GM23338 (cell line): Measurements from ENCODE around the gene CFAP74. TPM values are rescaled to one million over a fixed set of nuclear protein-coding genes. Genes with fewer than 3 reads are reported as not detected.

Experiments used
- ATAC-seq: fragments of 200-7000 bp; cut with Tn5 transposase; 3 replicates; pipeline ENCODE4 v1.9.1; 2020
- DNase-seq: peaks from one replicate; pipeline ENCODE4 v3.0.0-alpha.2; 2015; ENCODE audit warnings: low spot score
- H2AFZ ChIP-seq: fragments of 200-600 bp; sonication (generic); 2 replicates; pipeline ENCODE4 v1.8.0; 2016; ENCODE audit warnings: antibody characterized with exemption, mild to moderate bottlenecking, moderate library complexity
- H3F3A ChIP-seq: fragments of 200-600 bp; sonication (generic); replicated peaks from 2 replicates; pipeline ENCODE4 v1.8.0; 2017; ENCODE audit warnings: antibody characterized with exemption, mixed run types, low read depth
- H3K27ac ChIP-seq: fragments of 200-600 bp; sonication (generic); 2 replicates; pipeline ENCODE4 v1.6.1; 2016; ENCODE audit warnings: low read depth
- H3K27me3 ChIP-seq: fragments of 200-600 bp; sonication (generic); 2 replicates; pipeline ENCODE4 v1.8.0; 2016; ENCODE audit warnings: mild to moderate bottlenecking, mixed run types, moderate library complexity; ENCODE audit not compliant: insufficient read depth
- H3K36me3 ChIP-seq: fragments of 200-600 bp; sonication (generic); 2 replicates; pipeline ENCODE4 v1.8.0; 2016; ENCODE audit warnings: mild to moderate bottlenecking; ENCODE audit not compliant: insufficient read depth
- H3K4me1 ChIP-seq: fragments of 200-600 bp; sonication (generic); 2 replicates; pipeline ENCODE4 v1.8.0; 2016; ENCODE audit warnings: mild to moderate bottlenecking, moderate library complexity; ENCODE audit not compliant: insufficient read depth
- H3K4me2 ChIP-seq: fragments of 200-600 bp; sonication (generic); 2 replicates; pipeline ENCODE4 v1.7.1; 2017; ENCODE audit warnings: mixed run types
- H3K4me3 ChIP-seq: fragments of 200-600 bp; sonication (generic); 2 replicates; pipeline ENCODE4 v1.6.1; 2016; ENCODE audit warnings: mixed run types
- H3K79me2 ChIP-seq: fragments of 200-600 bp; sonication (generic); replicated peaks from 2 replicates; pipeline ENCODE4 v1.8.0; 2017; ENCODE audit warnings: mild to moderate bottlenecking; ENCODE audit not compliant: insufficient read depth
- H3K9me2 ChIP-seq: fragments of 200-600 bp; sonication (generic); 2 replicates; pipeline ENCODE4 v1.8.0; 2017; ENCODE audit not compliant: insufficient read depth
- H4K20me1 ChIP-seq: fragments of 200-600 bp; sonication (generic); replicated peaks from 2 replicates; pipeline ENCODE4 v1.8.0; 2017; ENCODE audit warnings: mild to moderate bottlenecking; ENCODE audit not compliant: insufficient read depth
- H3K27ac Mint-ChIP-seq: 2 replicates; pipeline ENCODE4 v1.8.0; 2020; ENCODE audit warnings: inconsistent platforms, mild to moderate bottlenecking, moderate library complexity, mixed read lengths
- H3K27me3 Mint-ChIP-seq: 3 replicates; pipeline ENCODE4 v1.8.0; 2022; ENCODE audit warnings: low read depth, mild to moderate bottlenecking, moderate library complexity, mixed read lengths, inconsistent platforms; ENCODE audit not compliant: insufficient read depth, poor library complexity
- H3K36me3 Mint-ChIP-seq: 3 replicates; pipeline ENCODE4 v1.8.0; 2021; ENCODE audit warnings: low read depth, mild to moderate bottlenecking, inconsistent platforms, moderate library complexity, mixed read lengths
- H3K4me1 Mint-ChIP-seq: 3 replicates; pipeline ENCODE4 v1.8.0; 2020; ENCODE audit warnings: mild to moderate bottlenecking, inconsistent platforms, mixed read lengths
- H3K4me3 Mint-ChIP-seq: 3 replicates; pipeline ENCODE4 v1.8.0; 2021; ENCODE audit warnings: moderate library complexity, mild to moderate bottlenecking, inconsistent platforms, mixed read lengths
- H3K9me3 Mint-ChIP-seq: 3 replicates; pipeline ENCODE4 v1.8.0; 2020; ENCODE audit warnings: moderate library complexity, mild to moderate bottlenecking, inconsistent platforms, mixed read lengths
- CREB1 ChIP-seq: fragments of 250-450 bp; sonication (Bioruptor Pico); IDR thresholded peaks from 2 replicates; pipeline ENCODE4 v1.5.0; 2020; ENCODE audit warnings: low read depth, mild to moderate bottlenecking, moderate library complexity
- EZH2phosphoT487 ChIP-seq: fragments of 200-600 bp; sonication (generic); IDR thresholded peaks from one replicate; pipeline ENCODE4 v1.8.1; 2018; ENCODE audit warnings: antibody characterized with exemption; ENCODE audit not compliant: unreplicated experiment
- polyA plus RNA-seq: library from polyadenylated mRNA; unstranded; fragments of >200 nt; fragmentation: Nextera tagmentation; extraction: Ambion mirVana; gene quantifications from 2 replicates; pipeline ENCODE4 v1.2.1, GENCODE V29; 2016
- total RNA-seq: library from RNA; depleted of rRNA; stranded (reverse); fragments of >200 nt; shearing (Covaris generic); gene quantifications from 2 replicates; pipeline ENCODE4 v1.2.3, GENCODE V29; 2014
- TF ChIP-seq, protein P1 (sequence below): IDR thresholded peaks from 2 replicates; pipeline ENCODE4 v1.6.1; 2016; ENCODE audit warnings: antibody characterized with exemption
- TF ChIP-seq, protein P2 (sequence below): fragments of 250-450 bp; sonication (Bioruptor Pico); IDR thresholded peaks from 2 replicates; pipeline ENCODE4 v1.5.0; 2020; ENCODE audit warnings: mild to moderate bottlenecking, moderate library complexity
- TF ChIP-seq, protein P3 (sequence below): IDR thresholded peaks from one replicate; pipeline ENCODE4 v1.6.1; 2018; ENCODE audit warnings: antibody characterized with exemption; ENCODE audit not compliant: unreplicated experiment

The CFAP74 gene
- total and polyA plus RNA-seq, 2 experiments from 2014 or later = 0.21 TPM; not detected in 1

DNA sequence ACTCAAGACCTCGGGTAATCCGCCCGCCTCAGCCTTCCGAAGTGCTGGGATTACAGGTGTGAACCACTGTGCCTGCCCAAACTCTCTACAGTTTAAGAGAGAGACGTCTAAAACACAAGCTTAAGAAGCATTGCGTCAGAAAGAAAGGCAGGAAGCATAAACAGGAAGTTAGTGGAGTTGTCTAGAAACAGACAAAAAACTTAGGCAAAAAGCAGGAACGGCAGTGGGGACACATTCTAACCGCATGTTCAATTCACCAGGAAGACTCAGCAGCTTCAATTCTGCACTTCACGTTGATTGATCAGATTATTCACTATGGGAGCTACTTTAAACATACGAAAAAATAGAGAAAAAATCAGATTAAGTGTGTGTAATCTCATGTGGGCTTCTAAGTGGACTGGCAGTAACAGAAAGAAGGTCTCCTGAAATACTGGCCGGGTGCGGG lies 7.4 kb downstream of the CFAP74 start (continued):
- TF ChIP-seq, protein P1, sequence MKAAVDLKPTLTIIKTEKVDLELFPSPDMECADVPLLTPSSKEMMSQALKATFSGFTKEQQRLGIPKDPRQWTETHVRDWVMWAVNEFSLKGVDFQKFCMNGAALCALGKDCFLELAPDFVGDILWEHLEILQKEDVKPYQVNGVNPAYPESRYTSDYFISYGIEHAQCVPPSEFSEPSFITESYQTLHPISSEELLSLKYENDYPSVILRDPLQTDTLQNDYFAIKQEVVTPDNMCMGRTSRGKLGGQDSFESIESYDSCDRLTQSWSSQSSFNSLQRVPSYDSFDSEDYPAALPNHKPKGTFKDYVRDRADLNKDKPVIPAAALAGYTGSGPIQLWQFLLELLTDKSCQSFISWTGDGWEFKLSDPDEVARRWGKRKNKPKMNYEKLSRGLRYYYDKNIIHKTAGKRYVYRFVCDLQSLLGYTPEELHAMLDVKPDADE = no peak
- TF ChIP-seq EZH2phosphoT487 = no peak
- TF ChIP-seq CREB1 = no peak
- TF ChIP-seq, protein P2, sequence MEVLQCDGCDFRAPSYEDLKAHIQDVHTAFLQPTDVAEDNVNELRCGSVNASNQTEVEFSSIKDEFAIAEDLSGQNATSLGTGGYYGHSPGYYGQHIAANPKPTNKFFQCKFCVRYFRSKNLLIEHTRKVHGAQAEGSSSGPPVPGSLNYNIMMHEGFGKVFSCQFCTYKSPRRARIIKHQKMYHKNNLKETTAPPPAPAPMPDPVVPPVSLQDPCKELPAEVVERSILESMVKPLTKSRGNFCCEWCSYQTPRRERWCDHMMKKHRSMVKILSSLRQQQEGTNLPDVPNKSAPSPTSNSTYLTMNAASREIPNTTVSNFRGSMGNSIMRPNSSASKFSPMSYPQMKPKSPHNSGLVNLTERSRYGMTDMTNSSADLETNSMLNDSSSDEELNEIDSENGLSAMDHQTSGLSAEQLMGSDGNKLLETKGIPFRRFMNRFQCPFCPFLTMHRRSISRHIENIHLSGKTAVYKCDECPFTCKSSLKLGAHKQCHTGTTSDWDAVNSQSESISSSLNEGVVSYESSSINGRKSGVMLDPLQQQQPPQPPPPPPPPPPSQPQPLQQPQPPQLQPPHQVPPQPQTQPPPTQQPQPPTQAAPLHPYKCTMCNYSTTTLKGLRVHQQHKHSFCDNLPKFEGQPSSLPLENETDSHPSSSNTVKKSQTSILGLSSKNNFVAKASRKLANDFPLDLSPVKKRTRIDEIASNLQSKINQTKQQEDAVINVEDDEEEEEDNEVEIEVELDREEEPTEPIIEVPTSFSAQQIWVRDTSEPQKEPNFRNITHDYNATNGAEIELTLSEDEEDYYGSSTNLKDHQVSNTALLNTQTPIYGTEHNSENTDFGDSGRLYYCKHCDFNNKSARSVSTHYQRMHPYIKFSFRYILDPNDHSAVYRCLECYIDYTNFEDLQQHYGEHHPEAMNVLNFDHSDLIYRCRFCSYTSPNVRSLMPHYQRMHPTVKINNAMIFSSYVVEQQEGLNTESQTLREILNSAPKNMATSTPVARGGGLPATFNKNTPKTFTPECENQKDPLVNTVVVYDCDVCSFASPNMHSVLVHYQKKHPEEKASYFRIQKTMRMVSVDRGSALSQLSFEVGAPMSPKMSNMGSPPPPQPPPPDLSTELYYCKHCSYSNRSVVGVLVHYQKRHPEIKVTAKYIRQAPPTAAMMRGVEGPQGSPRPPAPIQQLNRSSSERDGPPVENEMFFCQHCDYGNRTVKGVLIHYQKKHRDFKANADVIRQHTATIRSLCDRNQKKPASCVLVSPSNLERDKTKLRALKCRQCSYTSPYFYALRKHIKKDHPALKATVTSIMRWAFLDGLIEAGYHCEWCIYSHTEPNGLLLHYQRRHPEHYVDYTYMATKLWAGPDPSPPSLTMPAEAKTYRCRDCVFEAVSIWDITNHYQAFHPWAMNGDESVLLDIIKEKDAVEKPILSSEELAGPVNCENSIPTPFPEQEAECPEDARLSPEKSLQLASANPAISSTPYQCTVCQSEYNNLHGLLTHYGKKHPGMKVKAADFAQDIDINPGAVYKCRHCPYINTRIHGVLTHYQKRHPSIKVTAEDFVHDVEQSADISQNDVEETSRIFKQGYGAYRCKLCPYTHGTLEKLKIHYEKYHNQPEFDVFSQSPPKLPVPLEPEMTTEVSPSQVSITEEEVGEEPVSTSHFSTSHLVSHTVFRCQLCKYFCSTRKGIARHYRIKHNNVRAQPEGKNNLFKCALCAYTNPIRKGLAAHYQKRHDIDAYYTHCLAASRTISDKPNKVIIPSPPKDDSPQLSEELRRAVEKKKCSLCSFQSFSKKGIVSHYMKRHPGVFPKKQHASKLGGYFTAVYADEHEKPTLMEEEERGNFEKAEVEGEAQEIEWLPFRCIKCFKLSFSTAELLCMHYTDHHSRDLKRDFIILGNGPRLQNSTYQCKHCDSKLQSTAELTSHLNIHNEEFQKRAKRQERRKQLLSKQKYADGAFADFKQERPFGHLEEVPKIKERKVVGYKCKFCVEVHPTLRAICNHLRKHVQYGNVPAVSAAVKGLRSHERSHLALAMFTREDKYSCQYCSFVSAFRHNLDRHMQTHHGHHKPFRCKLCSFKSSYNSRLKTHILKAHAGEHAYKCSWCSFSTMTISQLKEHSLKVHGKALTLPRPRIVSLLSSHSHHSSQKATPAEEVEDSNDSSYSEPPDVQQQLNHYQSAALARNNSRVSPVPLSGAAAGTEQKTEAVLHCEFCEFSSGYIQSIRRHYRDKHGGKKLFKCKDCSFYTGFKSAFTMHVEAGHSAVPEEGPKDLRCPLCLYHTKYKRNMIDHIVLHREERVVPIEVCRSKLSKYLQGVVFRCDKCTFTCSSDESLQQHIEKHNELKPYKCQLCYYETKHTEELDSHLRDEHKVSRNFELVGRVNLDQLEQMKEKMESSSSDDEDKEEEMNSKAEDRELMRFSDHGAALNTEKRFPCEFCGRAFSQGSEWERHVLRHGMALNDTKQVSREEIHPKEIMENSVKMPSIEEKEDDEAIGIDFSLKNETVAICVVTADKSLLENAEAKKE (CRISPR knock-in tag) = no peak

DNA sequence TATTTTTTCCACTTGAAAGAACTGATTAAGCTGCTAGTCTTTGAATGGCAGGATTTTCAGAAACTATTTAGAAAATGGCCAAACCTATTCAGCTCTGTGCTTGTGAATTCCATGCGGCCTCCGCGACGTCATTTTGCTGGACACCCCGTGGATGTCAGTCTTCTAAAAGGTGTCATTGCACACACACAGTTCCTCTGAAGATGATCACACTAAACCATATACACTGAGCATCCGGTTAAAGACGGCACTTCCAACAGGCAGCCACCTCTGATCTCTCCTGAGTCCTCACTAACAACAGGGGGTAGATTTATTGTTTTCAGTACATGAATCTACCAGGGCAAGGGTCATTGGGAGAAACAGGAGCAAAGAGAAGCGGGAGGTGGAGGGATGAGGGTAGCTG lies 9.1 kb downstream of the CFAP74 start:
- peaks cover 3% of the 10 kb centered on the region; the same call in 1 of the 2 replicates for H3K4me1 ChIP-seq
- H4K20me1 ChIP-seq = no peaks in the 10 kb centered on the region
- no peaks in the 10 kb centered on the region for H3K27me3 ChIP-seq
- Mint-ChIP-seq H3K27ac (no peak overlapping the region), H3K36me3 (no peaks in the 10 kb centered on the region; the same call in 2 of the 3 replicates), H3K4me1 (peaks cover 17% of the 10 kb centered on the region; the same call in 2 of the 3 replicates), H3K4me3 (no peak overlapping the region), H3K27me3 (peaks cover 7% of the 10 kb centered on the region), H3K9me3 (no peaks in the 10 kb centered on the region)
- H3K9me2 ChIP-seq = no peaks in the 10 kb centered on the region
- no peak overlapping the region for H3K4me3 ChIP-seq
- no peak overlapping the region for H3K4me2 ChIP-seq
- ATAC-seq = no peak
- TF ChIP-seq, protein P3, sequence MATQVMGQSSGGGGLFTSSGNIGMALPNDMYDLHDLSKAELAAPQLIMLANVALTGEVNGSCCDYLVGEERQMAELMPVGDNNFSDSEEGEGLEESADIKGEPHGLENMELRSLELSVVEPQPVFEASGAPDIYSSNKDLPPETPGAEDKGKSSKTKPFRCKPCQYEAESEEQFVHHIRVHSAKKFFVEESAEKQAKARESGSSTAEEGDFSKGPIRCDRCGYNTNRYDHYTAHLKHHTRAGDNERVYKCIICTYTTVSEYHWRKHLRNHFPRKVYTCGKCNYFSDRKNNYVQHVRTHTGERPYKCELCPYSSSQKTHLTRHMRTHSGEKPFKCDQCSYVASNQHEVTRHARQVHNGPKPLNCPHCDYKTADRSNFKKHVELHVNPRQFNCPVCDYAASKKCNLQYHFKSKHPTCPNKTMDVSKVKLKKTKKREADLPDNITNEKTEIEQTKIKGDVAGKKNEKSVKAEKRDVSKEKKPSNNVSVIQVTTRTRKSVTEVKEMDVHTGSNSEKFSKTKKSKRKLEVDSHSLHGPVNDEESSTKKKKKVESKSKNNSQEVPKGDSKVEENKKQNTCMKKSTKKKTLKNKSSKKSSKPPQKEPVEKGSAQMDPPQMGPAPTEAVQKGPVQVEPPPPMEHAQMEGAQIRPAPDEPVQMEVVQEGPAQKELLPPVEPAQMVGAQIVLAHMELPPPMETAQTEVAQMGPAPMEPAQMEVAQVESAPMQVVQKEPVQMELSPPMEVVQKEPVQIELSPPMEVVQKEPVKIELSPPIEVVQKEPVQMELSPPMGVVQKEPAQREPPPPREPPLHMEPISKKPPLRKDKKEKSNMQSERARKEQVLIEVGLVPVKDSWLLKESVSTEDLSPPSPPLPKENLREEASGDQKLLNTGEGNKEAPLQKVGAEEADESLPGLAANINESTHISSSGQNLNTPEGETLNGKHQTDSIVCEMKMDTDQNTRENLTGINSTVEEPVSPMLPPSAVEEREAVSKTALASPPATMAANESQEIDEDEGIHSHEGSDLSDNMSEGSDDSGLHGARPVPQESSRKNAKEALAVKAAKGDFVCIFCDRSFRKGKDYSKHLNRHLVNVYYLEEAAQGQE = no peak
- H2AFZ ChIP-seq = no peak overlapping the region
- no peaks in the 10 kb centered on the region for H3F3A ChIP-seq
- DNase-seq = no peak
- H3K27ac ChIP-seq = no peak overlapping the region
- H3K79me2 ChIP-seq = no peaks in the 10 kb centered on the region
- no peaks in the 10 kb centered on the region for H3K36me3 ChIP-seq
